ENCODE data around the gene TAL1.
"Not testable (repeated sequence)": the region's sequence is repeated elsewhere in the genome, so short reads cannot be mapped to it uniquely, and the experiment has no call there.

Gene TAL1

DNA sequence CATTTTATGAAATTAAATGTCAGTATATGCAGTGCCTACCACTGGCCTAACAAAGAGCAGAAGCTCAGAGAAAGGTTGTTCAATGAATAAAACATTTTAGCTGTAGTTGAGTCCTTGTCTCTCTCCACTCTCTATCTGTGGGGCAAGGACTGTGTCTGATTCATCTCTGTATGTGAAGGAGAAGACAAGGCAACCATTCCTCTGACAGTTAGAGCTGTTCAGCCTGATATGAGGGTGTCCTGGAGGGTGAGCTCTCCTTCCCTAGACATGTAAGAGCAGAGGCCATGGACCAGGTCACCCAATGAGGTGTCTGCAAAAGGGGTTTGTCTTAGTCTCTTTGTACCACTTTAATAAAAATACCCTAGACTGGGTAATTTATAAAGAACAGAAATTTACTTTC lies 37.7 kb downstream of the TAL1 start:
- no peak overlapping the region for H3K27ac ChIP-seq
- no peaks in the 10 kb centered on the region for H3K36me3 ChIP-seq (replicated peaks)
- no peak overlapping the region for H3K4me3 ChIP-seq (ENCODE audit: low read depth, low read length)
- no peak for DNase-seq
- TF ChIP-seq, protein P1, sequence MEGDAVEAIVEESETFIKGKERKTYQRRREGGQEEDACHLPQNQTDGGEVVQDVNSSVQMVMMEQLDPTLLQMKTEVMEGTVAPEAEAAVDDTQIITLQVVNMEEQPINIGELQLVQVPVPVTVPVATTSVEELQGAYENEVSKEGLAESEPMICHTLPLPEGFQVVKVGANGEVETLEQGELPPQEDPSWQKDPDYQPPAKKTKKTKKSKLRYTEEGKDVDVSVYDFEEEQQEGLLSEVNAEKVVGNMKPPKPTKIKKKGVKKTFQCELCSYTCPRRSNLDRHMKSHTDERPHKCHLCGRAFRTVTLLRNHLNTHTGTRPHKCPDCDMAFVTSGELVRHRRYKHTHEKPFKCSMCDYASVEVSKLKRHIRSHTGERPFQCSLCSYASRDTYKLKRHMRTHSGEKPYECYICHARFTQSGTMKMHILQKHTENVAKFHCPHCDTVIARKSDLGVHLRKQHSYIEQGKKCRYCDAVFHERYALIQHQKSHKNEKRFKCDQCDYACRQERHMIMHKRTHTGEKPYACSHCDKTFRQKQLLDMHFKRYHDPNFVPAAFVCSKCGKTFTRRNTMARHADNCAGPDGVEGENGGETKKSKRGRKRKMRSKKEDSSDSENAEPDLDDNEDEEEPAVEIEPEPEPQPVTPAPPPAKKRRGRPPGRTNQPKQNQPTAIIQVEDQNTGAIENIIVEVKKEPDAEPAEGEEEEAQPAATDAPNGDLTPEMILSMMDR (IDR thresholded peaks at IDR 0.05; ENCODE audit: low read depth, low read length, missing control alignments): no peak
- in situ Hi-C loops (cut with HindIII; ENCODE audit: low pct_ligation_motif_present, low sequenced_read_pairs): no loop called here
- H3K27me3 ChIP-seq (replicated peaks): peaks cover 6% of the 10 kb centered on the region

DNA sequence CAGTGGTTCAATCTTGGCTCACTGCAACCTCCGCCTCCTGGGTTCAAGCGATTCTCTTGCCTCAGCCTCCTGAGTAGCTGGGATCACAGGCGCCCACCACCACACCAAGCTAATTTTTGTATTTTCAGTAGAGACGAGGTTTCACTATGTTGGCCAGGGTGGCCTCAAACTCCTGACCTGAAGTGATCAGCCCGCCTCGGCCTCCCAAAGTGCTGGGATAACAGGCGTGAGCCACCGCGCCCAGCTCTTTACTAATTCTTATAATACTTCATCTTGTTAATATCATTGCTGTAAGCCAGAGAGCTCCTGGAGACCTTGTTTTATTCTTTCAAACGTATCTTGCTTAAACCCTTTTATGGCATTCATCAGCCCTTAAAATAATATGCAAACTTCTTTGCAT lies 38.5 kb downstream of the TAL1 start:
- H3K36me3 ChIP-seq (replicated peaks); DNase-seq; in situ Hi-C loops (cut with HindIII; ENCODE audit: low pct_ligation_motif_present, low sequenced_read_pairs); H3K4me3 ChIP-seq (ENCODE audit: low read depth, low read length); H3K27ac ChIP-seq; H3K27me3 ChIP-seq (replicated peaks): not testable (repeated sequence)

DNA sequence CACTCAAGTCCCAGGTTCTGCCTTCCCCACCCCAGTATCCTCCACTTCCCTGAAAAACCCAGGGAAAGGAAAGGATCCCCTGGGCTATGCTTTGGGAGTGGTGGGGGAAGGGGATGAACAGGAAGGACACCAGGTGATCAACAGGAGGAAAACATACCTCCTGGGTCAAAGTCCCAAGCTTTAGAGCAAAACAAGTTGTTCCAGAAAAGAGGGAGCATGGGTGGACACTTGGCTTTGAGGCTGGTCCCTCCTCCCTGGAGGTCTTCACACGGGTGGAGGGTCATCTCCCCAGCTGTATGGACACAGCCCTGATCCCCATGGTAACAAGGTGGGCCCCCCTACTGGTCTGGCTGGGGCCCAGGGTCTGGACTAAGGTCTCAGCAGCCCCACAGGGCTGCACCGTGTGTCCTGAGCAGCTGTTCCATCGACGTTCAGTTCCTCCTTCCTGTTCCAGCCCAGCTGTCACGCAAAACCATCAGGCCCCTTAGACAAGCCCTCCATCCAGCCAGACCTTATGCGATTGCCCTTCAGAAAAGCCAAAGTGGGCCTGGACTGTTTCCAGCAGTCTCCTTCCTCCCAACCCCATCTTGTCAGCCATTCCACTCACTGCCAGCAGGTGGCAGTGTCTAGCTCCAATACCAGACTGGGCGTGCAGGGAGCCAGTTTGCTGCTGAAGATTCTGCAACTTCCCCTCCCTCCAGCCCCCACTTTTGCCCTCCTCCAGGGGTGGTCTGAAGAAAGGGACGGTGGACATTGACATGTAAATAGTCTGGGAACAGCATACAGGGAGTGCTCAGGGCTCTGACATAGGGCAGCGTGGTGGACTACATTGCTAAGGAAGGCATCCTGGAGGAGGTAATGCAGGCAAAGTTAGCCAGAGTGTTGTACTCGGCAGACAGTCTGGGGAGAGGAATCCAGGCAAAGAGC lies 39.3 kb downstream of the TAL1 start:
- H3K4me3 ChIP-seq (ENCODE audit: low read depth, low read length): no peak overlapping the region
- in situ Hi-C loops (cut with HindIII; ENCODE audit: low pct_ligation_motif_present, low sequenced_read_pairs): no loop called here
- no peak overlapping the region for H3K27ac ChIP-seq
- H3K36me3 ChIP-seq (replicated peaks): no peaks in the 10 kb centered on the region
- TF ChIP-seq, protein P1 (IDR thresholded peaks at IDR 0.05; ENCODE audit: low read depth, low read length, missing control alignments): peak; percentile 99
- DNase-seq: peak; percentile 45
- H3K27me3 ChIP-seq (replicated peaks): peaks cover 3% of the 10 kb centered on the region

DNA sequence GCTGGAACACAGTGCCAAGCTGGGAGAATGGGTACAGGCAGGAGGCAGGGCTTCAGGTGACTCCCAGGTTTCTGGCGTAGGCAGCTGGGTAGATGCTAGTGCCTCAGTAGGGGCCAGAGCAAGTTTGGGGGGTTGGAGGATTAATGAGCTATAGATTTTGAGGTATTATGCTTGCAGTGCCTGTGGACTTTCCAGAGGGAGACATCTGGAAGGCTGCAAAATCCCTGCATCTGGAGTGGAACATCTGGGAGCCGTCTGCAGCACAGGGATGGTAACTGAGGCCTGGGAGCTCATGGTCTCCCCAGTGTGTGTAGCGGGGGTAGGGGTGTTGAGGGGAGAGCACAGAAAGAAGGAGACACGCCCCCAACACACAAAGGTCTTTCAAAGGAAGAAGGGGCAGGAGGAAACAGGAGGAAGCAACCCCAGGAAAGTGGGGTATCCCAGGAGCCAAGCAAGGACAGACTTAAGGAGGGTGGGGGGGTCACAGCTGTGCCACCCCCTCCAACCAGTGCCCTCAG lies 40.0 kb downstream of the TAL1 start:
- TF ChIP-seq, protein P1 (IDR thresholded peaks at IDR 0.05; ENCODE audit: low read depth, low read length, missing control alignments): no peak
- H3K27ac ChIP-seq: no peak overlapping the region
- in situ Hi-C loops (cut with HindIII; ENCODE audit: low pct_ligation_motif_present, low sequenced_read_pairs): no loop called here
- H3K27me3 ChIP-seq (replicated peaks): peaks cover 3% of the 10 kb centered on the region
- DNase-seq: no peak
- no peaks in the 10 kb centered on the region for H3K36me3 ChIP-seq (replicated peaks)
- no peak overlapping the region for H3K4me3 ChIP-seq (ENCODE audit: low read depth, low read length)

DNA sequence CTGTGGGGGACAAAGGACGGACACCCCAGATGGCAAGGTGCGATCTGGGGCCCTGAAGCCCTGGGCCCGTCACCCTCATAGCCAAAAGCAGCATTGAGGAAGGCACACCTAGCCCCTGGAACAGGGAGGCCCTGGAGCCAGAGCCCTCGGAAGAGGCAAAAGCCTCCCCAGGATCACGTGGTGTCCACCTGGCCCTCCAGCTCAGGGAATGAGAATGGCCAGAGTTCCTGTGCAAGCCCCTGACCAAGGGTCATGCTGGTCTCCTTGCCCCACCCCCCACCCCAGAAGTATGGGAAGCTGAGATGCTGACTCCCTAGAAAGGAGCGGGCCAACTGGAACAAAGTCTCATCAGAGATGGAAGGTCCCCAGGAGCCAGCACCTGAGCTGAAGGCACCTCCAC lies 41.2 kb downstream of the TAL1 start:
- no peak for DNase-seq
- Histone ChIP-seq H3K27me3 (replicated peaks) (peaks cover 3% of the 10 kb centered on the region), H3K27ac (no peak overlapping the region), H3K36me3 (replicated peaks) (no peaks in the 10 kb centered on the region), H3K4me3 (ENCODE audit: low read depth, low read length) (no peak overlapping the region)
- TF ChIP-seq, protein P1 (IDR thresholded peaks at IDR 0.05; ENCODE audit: low read depth, low read length, missing control alignments): no peak
- in situ Hi-C loops (cut with HindIII; ENCODE audit: low pct_ligation_motif_present, low sequenced_read_pairs): no loop called here

DNA sequence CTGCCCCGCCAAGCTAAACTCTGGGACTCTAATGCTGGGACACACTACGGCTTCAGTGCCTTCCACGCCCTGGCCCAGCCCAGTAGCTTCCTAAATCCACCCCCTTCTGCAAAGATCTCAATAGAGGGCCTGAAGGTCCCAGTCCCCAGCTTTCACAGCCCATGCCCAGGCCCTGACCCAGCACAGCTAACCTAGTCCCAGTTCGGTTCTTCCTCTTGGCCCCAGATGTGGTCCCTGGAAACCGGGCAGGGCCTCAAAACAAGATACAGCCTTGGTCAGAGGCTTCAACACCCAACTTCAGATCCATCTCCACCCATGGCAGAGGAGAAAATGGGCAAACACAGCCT lies 41.5 kb downstream of the TAL1 start:
- Histone ChIP-seq H3K36me3 (replicated peaks) (no peaks in the 10 kb centered on the region), H3K27ac (no peak overlapping the region), H3K27me3 (replicated peaks) (peaks cover 3% of the 10 kb centered on the region), H3K4me3 (ENCODE audit: low read depth, low read length) (no peak overlapping the region)
- TF ChIP-seq, protein P1 (IDR thresholded peaks at IDR 0.05; ENCODE audit: low read depth, low read length, missing control alignments): no peak
- DNase-seq: no peak
- in situ Hi-C loops (cut with HindIII; ENCODE audit: low pct_ligation_motif_present, low sequenced_read_pairs): no loop called here
